ENCODE data around the gene RAMP3.

RAMP3 gene

DNA sequence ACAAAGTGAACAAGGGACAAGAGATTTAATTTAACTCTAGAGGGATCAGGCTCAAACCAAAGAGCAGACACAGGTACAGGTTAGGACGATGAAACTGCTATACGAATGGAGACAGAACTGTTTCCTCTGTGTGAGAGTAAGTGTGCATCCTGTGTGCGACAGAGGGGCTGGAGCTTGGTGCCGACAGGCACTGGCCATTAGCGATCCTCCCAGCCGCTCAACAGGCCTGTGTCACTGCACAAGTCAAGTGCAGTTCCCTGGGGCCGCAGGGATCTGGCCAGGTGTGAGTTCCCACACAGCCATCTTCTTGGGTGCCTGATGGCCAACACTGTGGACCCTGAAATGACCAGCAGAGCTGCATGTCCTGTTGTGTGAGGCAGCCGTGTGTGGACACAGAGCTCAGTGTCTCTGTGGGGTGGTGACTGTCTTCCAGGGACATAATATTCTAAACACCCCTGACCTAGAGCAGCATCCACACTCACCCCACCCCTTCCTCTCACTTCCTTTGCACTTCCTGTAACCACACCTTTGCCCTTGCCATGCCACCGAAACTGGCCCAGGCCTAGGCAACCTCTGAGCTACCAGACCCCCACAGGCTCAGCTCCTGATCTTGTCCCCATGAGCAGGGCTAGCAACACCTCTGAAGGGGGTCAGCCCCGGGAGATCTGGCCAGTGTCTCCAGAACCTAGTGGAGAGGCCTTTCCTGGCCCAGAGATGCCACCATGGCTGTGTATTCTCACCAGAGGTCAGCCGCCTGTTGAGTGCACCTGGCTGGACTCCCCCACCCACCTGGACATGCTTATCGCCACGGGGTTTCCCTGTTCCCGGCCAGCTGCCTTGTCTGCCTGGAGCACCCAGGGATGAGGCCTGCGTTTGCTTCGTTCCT lies 34.4 kb upstream of the RAMP3 start:
- DNase-seq (ENCODE audit: extremely low read depth, insufficient read length) = no peak
- no peaks in the 10 kb centered on the region for H3K27me3 ChIP-seq (replicated peaks; ENCODE audit: control insufficient read depth, insufficient read depth, low read length)
- H3K36me3 ChIP-seq (ENCODE audit: control insufficient read depth, insufficient read depth, low read length) = no peaks in the 10 kb centered on the region
- no peak overlapping the region for H3K4me3 ChIP-seq (replicated peaks; ENCODE audit: low read depth, low read length)
- TF ChIP-seq, protein P1, sequence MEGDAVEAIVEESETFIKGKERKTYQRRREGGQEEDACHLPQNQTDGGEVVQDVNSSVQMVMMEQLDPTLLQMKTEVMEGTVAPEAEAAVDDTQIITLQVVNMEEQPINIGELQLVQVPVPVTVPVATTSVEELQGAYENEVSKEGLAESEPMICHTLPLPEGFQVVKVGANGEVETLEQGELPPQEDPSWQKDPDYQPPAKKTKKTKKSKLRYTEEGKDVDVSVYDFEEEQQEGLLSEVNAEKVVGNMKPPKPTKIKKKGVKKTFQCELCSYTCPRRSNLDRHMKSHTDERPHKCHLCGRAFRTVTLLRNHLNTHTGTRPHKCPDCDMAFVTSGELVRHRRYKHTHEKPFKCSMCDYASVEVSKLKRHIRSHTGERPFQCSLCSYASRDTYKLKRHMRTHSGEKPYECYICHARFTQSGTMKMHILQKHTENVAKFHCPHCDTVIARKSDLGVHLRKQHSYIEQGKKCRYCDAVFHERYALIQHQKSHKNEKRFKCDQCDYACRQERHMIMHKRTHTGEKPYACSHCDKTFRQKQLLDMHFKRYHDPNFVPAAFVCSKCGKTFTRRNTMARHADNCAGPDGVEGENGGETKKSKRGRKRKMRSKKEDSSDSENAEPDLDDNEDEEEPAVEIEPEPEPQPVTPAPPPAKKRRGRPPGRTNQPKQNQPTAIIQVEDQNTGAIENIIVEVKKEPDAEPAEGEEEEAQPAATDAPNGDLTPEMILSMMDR (IDR thresholded peaks at IDR 0.05; ENCODE audit: insufficient read depth, low read length, poor library complexity, severe bottlenecking) = no peak

DNA sequence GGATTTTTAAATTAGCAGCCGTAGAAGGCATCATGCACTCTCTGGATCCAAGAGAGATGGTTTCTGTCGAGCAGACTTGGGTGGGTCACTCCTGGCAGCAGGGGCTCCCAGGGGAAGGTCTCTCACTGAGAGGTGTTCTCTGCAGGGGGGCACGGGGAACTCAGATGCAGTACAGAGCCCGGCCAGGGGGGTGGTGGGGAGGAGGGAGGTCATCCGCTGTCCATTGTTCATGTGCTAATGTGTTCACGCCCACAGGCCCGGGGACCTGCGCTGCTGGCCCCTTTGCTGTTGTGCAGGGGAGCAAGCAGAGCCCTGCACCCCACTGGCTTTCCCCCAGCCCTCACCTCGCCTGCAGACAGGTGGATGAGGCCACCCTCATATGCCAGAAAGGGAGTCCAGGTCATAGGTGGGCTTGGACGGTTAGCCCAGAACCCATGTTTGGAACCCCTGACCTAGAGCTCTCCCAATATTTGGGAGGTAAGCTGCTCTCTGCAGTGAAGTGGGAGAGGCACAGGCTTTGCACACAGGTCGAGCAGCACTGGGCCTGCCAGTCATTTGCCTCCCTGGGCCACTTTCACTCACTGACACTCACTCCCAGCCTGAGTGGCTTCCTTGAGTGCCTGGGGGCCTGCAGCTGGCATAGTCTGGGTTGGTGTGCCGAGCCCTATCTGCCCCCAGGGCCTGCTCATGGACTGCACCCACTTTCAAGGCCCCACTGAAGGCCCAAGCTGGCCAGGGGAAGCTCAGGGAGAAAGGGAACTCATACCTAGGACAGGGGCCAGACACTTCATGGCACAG lies 33.5 kb upstream of the RAMP3 start:
- DNase-seq (ENCODE audit: extremely low read depth, insufficient read length) = no peak
- no peaks in the 10 kb centered on the region for H3K27me3 ChIP-seq (replicated peaks; ENCODE audit: control insufficient read depth, insufficient read depth, low read length)
- no peak overlapping the region for H3K4me3 ChIP-seq (replicated peaks; ENCODE audit: low read depth, low read length)
- TF ChIP-seq, protein P1 (IDR thresholded peaks at IDR 0.05; ENCODE audit: insufficient read depth, low read length, poor library complexity, severe bottlenecking) = no peak
- no peaks in the 10 kb centered on the region for H3K36me3 ChIP-seq (ENCODE audit: control insufficient read depth, insufficient read depth, low read length)

GRCh38 chr7:45125193-45125904 lies 32.2 kb upstream of the RAMP3 start:
- TF ChIP-seq, protein P1 (IDR thresholded peaks at IDR 0.05; ENCODE audit: insufficient read depth, low read length, poor library complexity, severe bottlenecking) = no peak
- Histone ChIP-seq H3K36me3 (ENCODE audit: control insufficient read depth, insufficient read depth, low read length) (no peaks in the 10 kb centered on the region), H3K4me3 (replicated peaks; ENCODE audit: low read depth, low read length) (no peak overlapping the region), H3K27me3 (replicated peaks; ENCODE audit: control insufficient read depth, insufficient read depth, low read length) (no peaks in the 10 kb centered on the region)
- DNase-seq (ENCODE audit: extremely low read depth, insufficient read length) = no peak

DNA sequence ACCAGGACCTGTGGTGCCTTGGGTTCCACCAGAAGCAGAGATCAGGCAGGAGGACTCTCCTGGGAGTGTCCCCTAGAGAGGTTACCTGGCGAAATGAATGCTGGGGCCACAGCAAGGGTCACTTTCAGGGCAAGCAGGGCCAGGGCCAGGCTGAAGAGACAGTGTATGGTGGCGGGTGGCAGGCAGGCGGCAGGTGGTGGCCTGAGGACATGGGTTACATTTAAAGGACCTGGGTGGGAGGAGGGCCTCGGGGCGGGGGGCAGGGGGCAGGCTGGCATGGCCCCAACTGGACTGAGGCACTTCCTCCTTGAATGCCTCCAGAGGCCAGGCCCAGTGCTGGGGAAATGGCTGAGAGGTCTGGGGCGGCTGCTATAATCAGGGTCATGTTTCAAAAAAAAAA lies 31.4 kb upstream of the RAMP3 start:
- no peak for DNase-seq (ENCODE audit: extremely low read depth, insufficient read length)
- TF ChIP-seq, protein P1 (IDR thresholded peaks at IDR 0.05; ENCODE audit: insufficient read depth, low read length, poor library complexity, severe bottlenecking) = no peak
- H3K27me3 ChIP-seq (replicated peaks; ENCODE audit: control insufficient read depth, insufficient read depth, low read length) = no peaks in the 10 kb centered on the region
- H3K36me3 ChIP-seq (ENCODE audit: control insufficient read depth, insufficient read depth, low read length) = no peaks in the 10 kb centered on the region
- H3K4me3 ChIP-seq (replicated peaks; ENCODE audit: low read depth, low read length) = no peak overlapping the region

- Histone ChIP-seq H3K4me3 (replicated peaks; ENCODE audit: low read depth, low read length) (no peak overlapping the region), H3K27me3 (replicated peaks; ENCODE audit: control insufficient read depth, insufficient read depth, low read length) (no peaks in the 10 kb centered on the region), H3K36me3 (ENCODE audit: control insufficient read depth, insufficient read depth, low read length) (no peaks in the 10 kb centered on the region)
- DNase-seq (ENCODE audit: extremely low read depth, insufficient read length) = no peak
- TF ChIP-seq, protein P1 (IDR thresholded peaks at IDR 0.05; ENCODE audit: insufficient read depth, low read length, poor library complexity, severe bottlenecking) = no peak
Measured at GRCh38 chr7:45126920-45127319, 30.7 kb upstream of the RAMP3 start.

Measured in GM06990 (cell line).